Keratinocyte (primary cell): ENCODE data around the gene CCR7. TPM values are rescaled to one million over a fixed set of nuclear protein-coding genes. Genes with fewer than 3 reads are reported as not detected.

ENCODE experiments used
- DNase-seq: peaks from one replicate; pipeline ENCODE4 v3.0.0-alpha.2; 2011; ENCODE audit warnings: low read depth, missing footprints, low spot score
- FAIRE-seq: peaks from 2 replicates; lab custom pipeline; 2011; peaks lifted over from hg19 to GRCh38; lab: Jason Lieb, UNC
- H2AFZ ChIP-seq: 2 replicates; pipeline ENCODE4 v1.6.0; 2012; ENCODE audit warnings: low read length, control low read depth, inconsistent platforms; ENCODE audit not compliant: control insufficient read depth
- H3K27ac ChIP-seq: 2 replicates; pipeline ENCODE4 v1.5.1; 2011; ENCODE audit warnings: low read length; ENCODE audit not compliant: control insufficient read depth, insufficient read depth
- H3K27me3 ChIP-seq: 3 replicates; pipeline ENCODE4 v1.6.0; 2011; ENCODE audit warnings: low read length; ENCODE audit not compliant: control insufficient read depth, insufficient read depth; ENCODE audit errors: extremely low read depth
- H3K36me3 ChIP-seq, 2 experiments: 2 replicates in 1 of 2; 3 replicates in 1 of 2; pipeline ENCODE4 v1.5.1; 2011; ENCODE audit warnings: low read length in 2 of 2, mild to moderate bottlenecking in 1 of 2; ENCODE audit not compliant: control insufficient read depth in 2 of 2, insufficient read depth in 2 of 2; ENCODE audit errors: extremely low read depth in 1 of 2
- H3K4me1 ChIP-seq: 3 replicates; pipeline ENCODE4 v1.5.1; 2011; ENCODE audit warnings: low read length; ENCODE audit not compliant: control insufficient read depth, insufficient read depth; ENCODE audit errors: extremely low read depth
- H3K4me2 ChIP-seq: 3 replicates; pipeline ENCODE4 v1.6.0; 2011; ENCODE audit warnings: low read depth, low read length; ENCODE audit not compliant: control insufficient read depth, insufficient read depth; ENCODE audit errors: extremely low read depth
- H3K4me3 ChIP-seq, 3 experiments: fragments of 200-600 bp in 1 of 3; sonication (generic) in 1 of 3; 2 replicates in 2 of 3; 3 replicates in 1 of 3; pipeline ENCODE4 v1.5.1; 2011 to 2016; ENCODE audit warnings: low read length in 3 of 3, mild to moderate bottlenecking in 3 of 3, control low read depth in 2 of 3, inconsistent platforms in 1 of 3, low read depth in 1 of 3, mixed read lengths in 1 of 3, mixed run types in 1 of 3, moderate library complexity in 1 of 3; ENCODE audit not compliant: control insufficient read depth in 2 of 3, insufficient read depth in 2 of 3; ENCODE audit errors: extremely low read depth in 1 of 3
- H3K79me2 ChIP-seq: 2 replicates; pipeline ENCODE4 v1.6.0; 2012; ENCODE audit warnings: low read length; ENCODE audit not compliant: control insufficient read depth, insufficient read depth
- H3K9ac ChIP-seq: 3 replicates; pipeline ENCODE4 v1.6.0; 2011; ENCODE audit warnings: low read length; ENCODE audit not compliant: control insufficient read depth, insufficient read depth; ENCODE audit errors: extremely low read depth
- H3K9me1 ChIP-seq: 3 replicates; pipeline ENCODE4 v1.6.0; 2011; ENCODE audit warnings: low read length; ENCODE audit not compliant: control insufficient read depth, insufficient read depth; ENCODE audit errors: extremely low read depth
- H3K9me3 ChIP-seq: 2 replicates; pipeline ENCODE4 v1.5.1; 2012; ENCODE audit warnings: low read depth, low read length; ENCODE audit not compliant: control insufficient read depth
- H4K20me1 ChIP-seq: 3 replicates; pipeline ENCODE4 v1.6.0; 2011; ENCODE audit warnings: low read length; ENCODE audit not compliant: control insufficient read depth, insufficient read depth; ENCODE audit errors: extremely low read depth
- CTCF ChIP-seq, 3 experiments: IDR thresholded peaks in 1 of 3; conservative IDR thresholded peaks in 1 of 3; optimal IDR thresholded peaks in 1 of 3; 2 replicates in 2 of 3; 3 replicates in 1 of 3; pipeline versions ENCODE3 to v1.5.1; 2011; ENCODE audit warnings: low read length in 3 of 3, mild to moderate bottlenecking in 3 of 3, moderate library complexity in 2 of 3, control low read depth in 1 of 3, inconsistent platforms in 1 of 3; ENCODE audit not compliant: insufficient read depth in 2 of 3; ENCODE audit errors: extremely low read depth in 1 of 3
- EZH2 ChIP-seq: IDR thresholded peaks from one replicate; pipeline ENCODE4 v1.6.1; 2012; ENCODE audit warnings: inconsistent platforms, mild to moderate bottlenecking, low read length, moderate library complexity
- dilution Hi-C: fragments of 300-500 bp; cut with MboI; formaldehyde crosslinking; loops from one replicate; pipeline ENCODE4 v1.7.0; 2020; ENCODE audit warnings: low sequenced_read_pairs; ENCODE audit not compliant: extremely low pct_ligation_motif_present
- polyA plus RNA-seq, 5 experiments: library from polyadenylated mRNA; depleted of rRNA in 3 of 5; stranded (reverse) in 3 of 5; stranded (forward) in 1 of 5; unstranded in 1 of 5; fragments of >200 nt; gene quantifications; 1 replicate in 1 of 5; 2 replicates in 3 of 5; 3 replicates in 1 of 5; pipeline versions ENCODE4 v1.2.1 to v1.2.3, GENCODE V29; 2011 to 2012; ENCODE audit warnings: missing spikeins in 2 of 5, low read depth in 1 of 5, low replicate concordance in 1 of 5

The CCR7 gene
- polyA plus RNA-seq, 1 donor (not counting 4 experiments of a cell fraction or from before 2014, with no cell fraction given) = 0.16 TPM

- H3K27me3 ChIP-seq = peaks cover 50% of the 10 kb centered on the region
These were observed 46.7 kb upstream of the CCR7 start for GRCh38 chr17:40611840-40612474.

GRCh38 chr17:40610359-40610758 is 45.1 kb upstream of the CCR7 start:
- Histone ChIP-seq H3K27ac (no peak overlapping the region), H3K9me3 (no peaks in the 10 kb centered on the region), H3K4me1 (no peaks in the 10 kb centered on the region), H3K4me3 (no peak overlapping the region), H3K27me3 (peaks cover 43% of the 10 kb centered on the region), H3K9ac (no peak overlapping the region), H3K4me2 (no peak overlapping the region), H4K20me1 (no peaks in the 10 kb centered on the region), H2AFZ (no peak overlapping the region), H3K79me2 (no peaks in the 10 kb centered on the region), H3K9me1 (no peaks in the 10 kb centered on the region), H3K36me3 (no peaks in the 10 kb centered on the region)
- no peak for TF ChIP-seq CTCF (optimal IDR thresholded peaks at IDR 0.05 in 1 of 3, IDR thresholded peaks at IDR 0.05 in 1 of 3, conservative IDR thresholded peaks at IDR 0.05 in 1 of 3; ENCODE audit: extremely low read depth in 1 of 3, insufficient read depth in 2 of 3, low read length in 3 of 3)
- no peak for TF ChIP-seq EZH2
- dilution Hi-C loops = no loop called here
- FAIRE-seq (no peak), DNase-seq (no peak)

More at GRCh38 chr17:40611840-40612474, 46.7 kb upstream of the CCR7 start:
- Histone ChIP-seq H2AFZ (no peak overlapping the region), H3K4me1 (no peaks in the 10 kb centered on the region), H3K9me3 (no peaks in the 10 kb centered on the region), H3K9ac (no peak overlapping the region), H3K27ac (no peak overlapping the region), H3K36me3 (no peaks in the 10 kb centered on the region), H3K4me3 (no peak overlapping the region), H3K9me1 (no peaks in the 10 kb centered on the region), H3K4me2 (no peak overlapping the region), H3K79me2 (no peaks in the 10 kb centered on the region), H4K20me1 (no peaks in the 10 kb centered on the region)
- TF ChIP-seq CTCF (optimal IDR thresholded peaks at IDR 0.05 in 1 of 3, IDR thresholded peaks at IDR 0.05 in 1 of 3, conservative IDR thresholded peaks at IDR 0.05 in 1 of 3; ENCODE audit: extremely low read depth in 1 of 3, insufficient read depth in 2 of 3, low read length in 3 of 3) (no peak), EZH2 (no peak)
- dilution Hi-C loops = no loop called here
- FAIRE-seq (no peak), DNase-seq (no peak)
